HepG2 (cell line): ENCODE results near the gene SLC35F4. TPM values are rescaled to one million over a fixed set of nuclear protein-coding genes. Genes with fewer than 3 reads are reported as not detected.

Experiments used
- ATAC-seq: fragments of 200-7000 bp; cut with Tn5 transposase; 3 replicates; pipeline ENCODE4 v1.9.1; 2020; ENCODE audit warnings: mild to moderate bottlenecking, moderate library complexity
- BruUV-seq: library from RNA; stranded (reverse); fragments of 400-500 nt; replicated peaks from 2 replicates; lab custom pipeline; 2021; lab: Mats Ljungman, UMichigan
- CTCF ChIA-PET: fragments of 300-600 bp; formaldehyde crosslinking; extraction: SDS; loops from one replicate; lab custom pipeline; 2021; ENCODE audit warnings: low total read pairs, inconsistent platforms, low intra/inter-chr PET ratio; lab: Yijun Ruan, JAX
- POLR2A ChIA-PET: fragments of 350-600 bp; sonication (Branson Sonifier 250); formaldehyde crosslinking; loops from one replicate; lab custom pipeline; 2020; ENCODE audit warnings: antibody characterized with exemption, inconsistent platforms; lab: Yijun Ruan, JAX
- DNase-seq: peaks from one replicate; pipeline ENCODE4 v3.0.0-alpha.2; 2015; ENCODE audit warnings: low spot score
- FAIRE-seq: peaks from 3 replicates; lab custom pipeline; 2011; peaks lifted over from hg19 to GRCh38; lab: Jason Lieb, UNC
- H2AFZ ChIP-seq: one replicate; pipeline ENCODE4 v1.6.1; 2011; ENCODE audit warnings: low read length, inconsistent platforms
- H3K27ac ChIP-seq: fragments of 300-600 bp; 3 replicates; pipeline ENCODE4 v1.8.0; 2011; ENCODE audit warnings: mixed run types, mild to moderate bottlenecking, mixed read lengths, low read length, inconsistent platforms; ENCODE audit not compliant: insufficient read depth; ENCODE audit errors: extremely low read length
- H3K27me3 ChIP-seq, 2 experiments: fragments of 200-600 bp in 1 of 2; 2 replicates in 1 of 2; 3 replicates in 1 of 2; pipeline versions ENCODE4 v1.6.0 to v1.8.0; 2011; ENCODE audit warnings: low read length in 2 of 2, mild to moderate bottlenecking in 2 of 2, moderate library complexity in 2 of 2, inconsistent platforms in 1 of 2; ENCODE audit not compliant: insufficient read depth in 2 of 2, control insufficient read depth in 1 of 2
- H3K36me3 ChIP-seq, 2 experiments: fragments of 200-600 bp in 1 of 2; replicated peaks in 1 of 2; 2 replicates in 1 of 2; 3 replicates in 1 of 2; pipeline versions ENCODE4 v1.5.1 to v1.8.0; 2011; ENCODE audit warnings: low read length in 2 of 2, inconsistent platforms in 1 of 2; ENCODE audit not compliant: insufficient read depth in 2 of 2, control insufficient read depth in 1 of 2
- H3K4me1 ChIP-seq: 2 replicates; pipeline ENCODE4 v1.5.1; 2012; ENCODE audit warnings: low read length, inconsistent platforms; ENCODE audit not compliant: insufficient read depth
- H3K4me2 ChIP-seq: 2 replicates; pipeline ENCODE4 v1.6.0; 2011; ENCODE audit warnings: low read depth, low read length, inconsistent platforms
- H3K4me3 ChIP-seq, 3 experiments: fragments of 200-600 bp in 1 of 3; sonication (generic), shearing (Covaris generic) in 1 of 3; replicated peaks in 1 of 3; 2 replicates each; pipeline ENCODE4 v1.5.1; 2011 to 2016; ENCODE audit warnings: low read length in 3 of 3, inconsistent platforms in 2 of 3, low read depth in 2 of 3, mild to moderate bottlenecking in 2 of 3, control low read depth in 1 of 3, mixed read lengths in 1 of 3; ENCODE audit not compliant: insufficient read depth in 1 of 3
- H3K79me2 ChIP-seq: one replicate; pipeline ENCODE4 v1.6.1; 2011; ENCODE audit warnings: low read length, inconsistent platforms; ENCODE audit not compliant: insufficient read depth
- H3K9ac ChIP-seq: 2 replicates; pipeline ENCODE4 v1.6.0; 2011; ENCODE audit warnings: mild to moderate bottlenecking, low read depth, low read length, inconsistent platforms; ENCODE audit not compliant: insufficient read depth
- H3K9me3 ChIP-seq: 2 replicates; pipeline ENCODE4 v1.5.1; 2012; ENCODE audit warnings: mild to moderate bottlenecking, low read length
- H4K20me1 ChIP-seq: 2 replicates; pipeline ENCODE4 v1.6.0; 2011; ENCODE audit warnings: inconsistent platforms, mild to moderate bottlenecking, low read length, moderate library complexity; ENCODE audit not compliant: insufficient read depth
- ETV6 ChIP-seq: sonication (generic); formaldehyde crosslinking; conservative IDR thresholded peaks from 2 replicates; pipeline ENCODE4 v1.4.0; 2020; ENCODE audit warnings: missing genetic modification reagents
- GLI4 ChIP-seq: sonication (generic); formaldehyde crosslinking; IDR thresholded peaks from 2 replicates; pipeline ENCODE4 v1.5.1; 2020; ENCODE audit warnings: missing genetic modification reagents, mild to moderate bottlenecking, moderate library complexity, borderline replicate concordance
- JUND ChIP-seq: sonication (generic); formaldehyde crosslinking; IDR thresholded peaks from 2 replicates; pipeline ENCODE4 v1.8.0; 2022; ENCODE audit warnings: mild to moderate bottlenecking, missing genetic modification reagents
- MAFG ChIP-seq: sonication (generic); formaldehyde crosslinking; IDR thresholded peaks from 2 replicates; pipeline ENCODE4 v1.5.1; 2020; ENCODE audit warnings: mild to moderate bottlenecking, missing genetic modification reagents
- NPAS2 ChIP-seq: sonication (generic); formaldehyde crosslinking; IDR thresholded peaks from 2 replicates; pipeline ENCODE4 v1.8.0; 2022; ENCODE audit warnings: mild to moderate bottlenecking, missing genetic modification reagents, borderline replicate concordance
- RCOR2 ChIP-seq: IDR thresholded peaks from 2 replicates; pipeline ENCODE4 v1.6.1; 2016; ENCODE audit warnings: missing biosample characterization, missing genetic modification reagents
- THAP11 ChIP-seq: IDR thresholded peaks from 2 replicates; pipeline ENCODE4 v1.6.1; 2016; ENCODE audit warnings: missing biosample characterization, missing genetic modification reagents
- TOE1 ChIP-seq: sonication (generic); formaldehyde crosslinking; IDR thresholded peaks from 2 replicates; pipeline ENCODE4 v1.4.0; 2020; ENCODE audit warnings: mild to moderate bottlenecking, missing genetic modification reagents
- ZSCAN12 ChIP-seq: sonication (generic); formaldehyde crosslinking; IDR thresholded peaks from 2 replicates; pipeline ENCODE4 v1.9.0; 2021; ENCODE audit warnings: mild to moderate bottlenecking, missing genetic modification reagents
- WGBS: methylation state at CpG from one replicate; pipeline ENCODE4 v1.1.6; 2017; ENCODE audit warnings: low lambda C conversion rate; 5-methylcytosine and 5-hydroxymethylcytosine counted together
- in situ Hi-C: cut with HindIII; loops from 2 replicates; pipeline ENCODE4 v1.10.0; 2017; ENCODE audit warnings: low pct_unique_long_range_greater_than_20kb; ENCODE audit not compliant: extremely low pct_ligation_motif_present
- intact Hi-C: fragments of 100-400 bp; cut with micrococcal nuclease; formaldehyde crosslinking; loops from one replicate; pipeline ENCODE4 v1.10.0; 2022; ENCODE audit not compliant: unreplicated experiment
- polyA plus RNA-seq, 8 experiments: library from polyadenylated mRNA; depleted of rRNA in 3 of 8; stranded (reverse) in 7 of 8; unstranded in 1 of 8; fragments of >200 nt; fragmentation: Illumina TruSeq in 4 of 8; extraction: Trizol in 4 of 8; gene quantifications; 2 replicates each; pipeline versions ENCODE4 v1.2.1 to v1.2.3, GENCODE V29; 2011 to 2016; ENCODE audit warnings: low read depth in 4 of 8, missing spikeins in 1 of 8, mixed read lengths in 1 of 8; ENCODE audit not compliant: insufficient read depth in 1 of 8
- total RNA-seq, 5 experiments: library from RNA; depleted of rRNA; stranded (reverse); fragments of >200 nt; fragmentation: Illumina TruSeq; extraction: Trizol; gene quantifications; 2 replicates each; pipeline ENCODE4 v1.2.3, GENCODE V29; 2016; ENCODE audit warnings: low read depth in 1 of 5
- TF ChIP-seq, protein P1 (sequence below): sonication (generic); formaldehyde crosslinking; IDR thresholded peaks from 2 replicates; pipeline ENCODE4 v1.8.1; 2023; ENCODE audit warnings: missing genetic modification reagents, mild to moderate bottlenecking, borderline replicate concordance
- TF ChIP-seq, protein P2 (sequence below): sonication (generic); formaldehyde crosslinking; IDR thresholded peaks from 2 replicates; pipeline ENCODE4 v1.4.0; 2020; ENCODE audit warnings: missing genetic modification reagents
- TF ChIP-seq, protein P3 (sequence below): sonication (generic); formaldehyde crosslinking; IDR thresholded peaks from 2 replicates; pipeline ENCODE4 v1.8.1; 2023; ENCODE audit warnings: mild to moderate bottlenecking, moderate library complexity, missing genetic modification reagents
- TF ChIP-seq, protein P4 (sequence below): sonication (generic); formaldehyde crosslinking; IDR thresholded peaks from 2 replicates; pipeline ENCODE4 v1.4.0; 2020; ENCODE audit warnings: missing genetic modification reagents, low read depth, mild to moderate bottlenecking, borderline replicate concordance
- TF ChIP-seq, protein P5 (sequence below): sonication (generic); formaldehyde crosslinking; conservative IDR thresholded peaks from 2 replicates; pipeline ENCODE4 v1.5.0; 2020; ENCODE audit warnings: missing genetic modification reagents
- TF ChIP-seq, protein P6 (sequence below): IDR thresholded peaks from 2 replicates; pipeline ENCODE4 v1.6.1; 2012; ENCODE audit warnings: inconsistent platforms
- TF ChIP-seq, protein P7 (sequence below): sonication (generic); formaldehyde crosslinking; IDR thresholded peaks from 2 replicates; pipeline ENCODE4 v1.8.0; 2022; ENCODE audit warnings: mild to moderate bottlenecking, missing genetic modification reagents

The SLC35F4 gene
- total and polyA plus RNA-seq, 2 of the 13 experiments (the other 11 are each of a cell fraction or from before 2014, with no cell fraction given), result not detected

DNA sequence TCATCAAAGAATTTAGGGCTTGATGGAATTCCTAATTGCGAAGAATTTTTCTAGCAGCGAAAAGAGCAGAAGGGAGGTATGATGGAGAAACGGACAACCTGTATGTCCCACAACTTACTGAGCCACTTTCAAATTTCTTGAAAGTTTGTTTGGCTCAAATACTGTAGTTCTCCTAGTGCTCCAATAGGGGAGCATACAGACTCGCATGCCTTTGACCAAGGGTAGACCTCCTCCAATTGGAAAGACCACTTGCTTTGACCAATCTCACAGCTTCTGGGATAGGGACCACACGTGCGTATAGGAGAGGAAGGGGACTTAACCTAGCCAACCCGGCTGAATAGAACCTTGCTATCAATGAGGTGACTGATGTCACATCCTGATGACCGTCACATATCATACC is 28.6 kb downstream of the SLC35F4 start:
- in situ Hi-C loops (no loop called here), intact Hi-C loops (no loop called here)
- Histone ChIP-seq H3K27me3 (no peaks in the 10 kb centered on the region; a peak in 1 of 5 replicates), H3K4me1 (no peaks in the 10 kb centered on the region), H3K4me3 (no peak overlapping the region), H3K79me2 (no peaks in the 10 kb centered on the region), H3K27ac (no peak overlapping the region), H4K20me1 (no peaks in the 10 kb centered on the region), H3K36me3 (no peaks in the 10 kb centered on the region), H2AFZ (no peak overlapping the region), H3K9ac (no peak overlapping the region), H3K9me3 (no peaks in the 10 kb centered on the region), H3K4me2 (no peak overlapping the region)
- BruUV-seq, result no TSS peak
- ChIA-PET CTCF (no interaction called here), POLR2A (no interaction called here)
- WGBS, result 13% methylated on average over 8 of the region's 8 CpGs
- ATAC-seq (no peak), FAIRE-seq (no peak), DNase-seq (no peak)
- TF ChIP-seq, protein P1, sequence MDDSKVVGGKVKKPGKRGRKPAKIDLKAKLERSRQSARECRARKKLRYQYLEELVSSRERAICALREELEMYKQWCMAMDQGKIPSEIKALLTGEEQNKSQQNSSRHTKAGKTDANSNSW (CRISPR knock-in tag), result no peak
- TF ChIP-seq, protein P2, sequence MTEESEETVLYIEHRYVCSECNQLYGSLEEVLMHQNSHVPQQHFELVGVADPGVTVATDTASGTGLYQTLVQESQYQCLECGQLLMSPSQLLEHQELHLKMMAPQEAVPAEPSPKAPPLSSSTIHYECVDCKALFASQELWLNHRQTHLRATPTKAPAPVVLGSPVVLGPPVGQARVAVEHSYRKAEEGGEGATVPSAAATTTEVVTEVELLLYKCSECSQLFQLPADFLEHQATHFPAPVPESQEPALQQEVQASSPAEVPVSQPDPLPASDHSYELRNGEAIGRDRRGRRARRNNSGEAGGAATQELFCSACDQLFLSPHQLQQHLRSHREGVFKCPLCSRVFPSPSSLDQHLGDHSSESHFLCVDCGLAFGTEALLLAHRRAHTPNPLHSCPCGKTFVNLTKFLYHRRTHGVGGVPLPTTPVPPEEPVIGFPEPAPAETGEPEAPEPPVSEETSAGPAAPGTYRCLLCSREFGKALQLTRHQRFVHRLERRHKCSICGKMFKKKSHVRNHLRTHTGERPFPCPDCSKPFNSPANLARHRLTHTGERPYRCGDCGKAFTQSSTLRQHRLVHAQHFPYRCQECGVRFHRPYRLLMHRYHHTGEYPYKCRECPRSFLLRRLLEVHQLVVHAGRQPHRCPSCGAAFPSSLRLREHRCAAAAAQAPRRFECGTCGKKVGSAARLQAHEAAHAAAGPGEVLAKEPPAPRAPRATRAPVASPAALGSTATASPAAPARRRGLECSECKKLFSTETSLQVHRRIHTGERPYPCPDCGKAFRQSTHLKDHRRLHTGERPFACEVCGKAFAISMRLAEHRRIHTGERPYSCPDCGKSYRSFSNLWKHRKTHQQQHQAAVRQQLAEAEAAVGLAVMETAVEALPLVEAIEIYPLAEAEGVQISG (CRISPR knock-in tag), result no peak
- TF ChIP-seq TOE1 (CRISPR knock-in tag), result no peak
- TF ChIP-seq, protein P3, sequence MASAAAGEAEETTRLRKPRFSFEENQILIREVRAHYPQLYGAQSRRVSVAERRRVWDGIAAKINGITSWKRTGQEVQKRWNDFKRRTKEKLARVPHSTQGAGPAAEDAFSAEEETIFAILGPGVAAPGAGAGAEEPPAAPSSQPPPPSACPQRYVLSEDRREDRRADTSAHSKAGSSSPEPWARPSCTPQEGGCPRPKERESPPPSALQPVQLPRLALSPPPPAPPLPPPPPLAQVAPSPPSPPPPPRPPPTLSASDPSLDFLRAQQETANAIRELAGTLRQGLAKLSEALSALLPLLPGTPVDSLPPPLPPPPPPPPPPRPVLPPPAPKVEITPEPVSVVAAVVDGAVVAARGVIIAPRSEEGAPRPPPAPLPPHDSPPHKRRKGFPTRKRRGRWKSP (CRISPR knock-in tag), result no peak
- no peak for TF ChIP-seq MAFG (CRISPR knock-in tag)
- TF ChIP-seq RCOR2 (CRISPR knock-in tag), result no peak
- TF ChIP-seq, protein P4, sequence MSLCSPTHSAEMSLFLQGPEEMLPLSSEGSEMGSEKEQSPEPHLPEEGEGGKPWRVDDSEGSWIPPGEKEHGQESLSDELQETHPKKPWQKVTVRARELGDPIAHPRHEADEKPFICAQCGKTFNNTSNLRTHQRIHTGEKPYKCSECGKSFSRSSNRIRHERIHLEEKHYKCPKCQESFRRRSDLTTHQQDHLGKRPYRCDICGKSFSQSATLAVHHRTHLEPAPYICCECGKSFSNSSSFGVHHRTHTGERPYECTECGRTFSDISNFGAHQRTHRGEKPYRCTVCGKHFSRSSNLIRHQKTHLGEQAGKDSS, result no peak
- no peak for TF ChIP-seq THAP11 (CRISPR knock-in tag)
- TF ChIP-seq ETV6 (CRISPR knock-in tag), result no peak
- TF ChIP-seq, protein P5, sequence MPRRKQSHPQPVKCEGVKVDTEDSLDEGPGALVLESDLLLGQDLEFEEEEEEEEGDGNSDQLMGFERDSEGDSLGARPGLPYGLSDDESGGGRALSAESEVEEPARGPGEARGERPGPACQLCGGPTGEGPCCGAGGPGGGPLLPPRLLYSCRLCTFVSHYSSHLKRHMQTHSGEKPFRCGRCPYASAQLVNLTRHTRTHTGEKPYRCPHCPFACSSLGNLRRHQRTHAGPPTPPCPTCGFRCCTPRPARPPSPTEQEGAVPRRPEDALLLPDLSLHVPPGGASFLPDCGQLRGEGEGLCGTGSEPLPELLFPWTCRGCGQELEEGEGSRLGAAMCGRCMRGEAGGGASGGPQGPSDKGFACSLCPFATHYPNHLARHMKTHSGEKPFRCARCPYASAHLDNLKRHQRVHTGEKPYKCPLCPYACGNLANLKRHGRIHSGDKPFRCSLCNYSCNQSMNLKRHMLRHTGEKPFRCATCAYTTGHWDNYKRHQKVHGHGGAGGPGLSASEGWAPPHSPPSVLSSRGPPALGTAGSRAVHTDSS (CRISPR knock-in tag), result no peak
- no peak for TF ChIP-seq JUND
- no peak for TF ChIP-seq NPAS2 (CRISPR knock-in tag)
- no peak for TF ChIP-seq GLI4
- TF ChIP-seq, protein P6, sequence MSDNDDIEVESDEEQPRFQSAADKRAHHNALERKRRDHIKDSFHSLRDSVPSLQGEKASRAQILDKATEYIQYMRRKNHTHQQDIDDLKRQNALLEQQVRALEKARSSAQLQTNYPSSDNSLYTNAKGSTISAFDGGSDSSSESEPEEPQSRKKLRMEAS, result no peak
- no peak for TF ChIP-seq ZSCAN12
- TF ChIP-seq, protein P7, sequence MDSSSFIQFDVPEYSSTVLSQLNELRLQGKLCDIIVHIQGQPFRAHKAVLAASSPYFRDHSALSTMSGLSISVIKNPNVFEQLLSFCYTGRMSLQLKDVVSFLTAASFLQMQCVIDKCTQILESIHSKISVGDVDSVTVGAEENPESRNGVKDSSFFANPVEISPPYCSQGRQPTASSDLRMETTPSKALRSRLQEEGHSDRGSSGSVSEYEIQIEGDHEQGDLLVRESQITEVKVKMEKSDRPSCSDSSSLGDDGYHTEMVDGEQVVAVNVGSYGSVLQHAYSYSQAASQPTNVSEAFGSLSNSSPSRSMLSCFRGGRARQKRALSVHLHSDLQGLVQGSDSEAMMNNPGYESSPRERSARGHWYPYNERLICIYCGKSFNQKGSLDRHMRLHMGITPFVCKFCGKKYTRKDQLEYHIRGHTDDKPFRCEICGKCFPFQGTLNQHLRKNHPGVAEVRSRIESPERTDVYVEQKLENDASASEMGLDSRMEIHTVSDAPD (CRISPR knock-in tag), result no peak
